Body of pancreas (tissue), 4 donors: ENCODE results near the gene TSPEAR. TPM values are rescaled to one million over a fixed set of nuclear protein-coding genes. Genes with fewer than 3 reads are reported as not detected.

Experiments used
- ATAC-seq: fragments of 150-250 bp; one replicate; pipeline ENCODE4 v1.9.1; 2016
- DNase-seq, 4 donors: peaks; one replicate each; pipeline ENCODE4 v3.0.0-alpha.2; 2019
- H3K27ac ChIP-seq, 4 donors: fragments of 200-600 bp; sonication (generic); 1 replicate in 3 of 4; 2 replicates in 1 of 4; pipeline versions ENCODE4 v1.5.1 to v1.6.1; 2016 to 2019; ENCODE audit warnings: mild to moderate bottlenecking in 1 of 4, mixed read lengths in 1 of 4, moderate library complexity in 1 of 4
- H3K27me3 ChIP-seq, 2 donors: fragments of 200-600 bp; sonication (generic); one replicate each; pipeline ENCODE4 v1.6.0; 2016; ENCODE audit warnings: mild to moderate bottlenecking in 1 of 2
- H3K36me3 ChIP-seq, 2 donors: fragments of 200-600 bp; sonication (generic); replicated peaks in 1 of 2; 2 replicates each; pipeline ENCODE4 v1.5.1; 2016; ENCODE audit warnings: low read depth in 2 of 2; ENCODE audit not compliant: insufficient read depth in 1 of 2
- H3K4me1 ChIP-seq: fragments of 200-600 bp; sonication (generic); one replicate; pipeline ENCODE4 v1.6.0; 2016
- H3K4me3 ChIP-seq, 2 donors: fragments of 200-600 bp; sonication (generic); 1 replicate in 1 of 2; 2 replicates in 1 of 2; pipeline ENCODE4 v1.5.1; 2016 to 2019
- H3K9me3 ChIP-seq, 3 donors: fragments of 200-600 bp; sonication (generic); 1 replicate in 2 of 3; 2 replicates in 1 of 3; pipeline ENCODE4 v1.5.1; 2016
- POLR2A ChIP-seq, 3 donors: fragments of 450-650 bp; IDR thresholded peaks; one replicate each; pipeline ENCODE4 v1.6.1; 2016; ENCODE audit warnings: antibody characterized with exemption in 3 of 3, mild to moderate bottlenecking in 2 of 3
- WGBS, 2 donors: methylation state at CpG; one replicate each; pipeline ENCODE4 v1.1.5; 2017; 5-methylcytosine and 5-hydroxymethylcytosine counted together
- intact Hi-C: fragments of 100-400 bp; cut with DNase I; formaldehyde crosslinking; loops from one replicate; pipeline ENCODE4 v1.15.1; 2023
- total RNA-seq, 2 donors: library from RNA; depleted of rRNA; stranded (reverse); fragments of >200 nt; gene quantifications; one replicate each; pipeline ENCODE4 v1.1.0, GENCODE V29; 2016
- TF ChIP-seq, protein P1 (sequence below), 7 experiments: fragments of 450-650 bp in 4 of 7; fragments of 200-600 bp in 3 of 7; sonication (generic) in 3 of 7; IDR thresholded peaks; one replicate each; pipeline ENCODE4 v1.5.1; 2016 to 2019; ENCODE audit warnings: antibody characterized with exemption in 7 of 7

TSPEAR gene
- total RNA-seq, 2 donors from 2014 or later = 0.52 TPM; not detected in 1

DNA sequence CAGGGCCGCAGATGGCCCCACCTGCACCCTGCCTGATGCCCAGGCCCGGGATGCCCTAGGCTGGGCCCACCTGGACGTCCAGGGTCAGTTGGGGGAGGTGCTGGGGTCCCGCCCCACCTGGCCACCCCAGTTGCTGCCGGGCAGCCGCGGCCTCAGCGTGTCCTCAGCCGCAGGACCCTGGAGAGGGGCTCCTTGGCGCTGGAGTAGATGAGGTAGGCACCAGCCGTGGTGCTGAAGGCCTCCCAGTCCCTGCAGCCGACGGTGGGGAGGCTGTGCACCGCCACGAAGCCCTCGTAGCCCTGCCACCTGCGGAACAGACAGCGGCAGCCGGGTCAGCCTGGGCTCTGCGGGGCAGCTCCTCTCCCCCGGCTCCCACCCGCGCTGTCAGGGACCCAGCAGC is 211.7 kb downstream of the TSPEAR start:
- H3K4me1 ChIP-seq = peaks cover 17% of the 10 kb centered on the region
- TF ChIP-seq, protein P1, sequence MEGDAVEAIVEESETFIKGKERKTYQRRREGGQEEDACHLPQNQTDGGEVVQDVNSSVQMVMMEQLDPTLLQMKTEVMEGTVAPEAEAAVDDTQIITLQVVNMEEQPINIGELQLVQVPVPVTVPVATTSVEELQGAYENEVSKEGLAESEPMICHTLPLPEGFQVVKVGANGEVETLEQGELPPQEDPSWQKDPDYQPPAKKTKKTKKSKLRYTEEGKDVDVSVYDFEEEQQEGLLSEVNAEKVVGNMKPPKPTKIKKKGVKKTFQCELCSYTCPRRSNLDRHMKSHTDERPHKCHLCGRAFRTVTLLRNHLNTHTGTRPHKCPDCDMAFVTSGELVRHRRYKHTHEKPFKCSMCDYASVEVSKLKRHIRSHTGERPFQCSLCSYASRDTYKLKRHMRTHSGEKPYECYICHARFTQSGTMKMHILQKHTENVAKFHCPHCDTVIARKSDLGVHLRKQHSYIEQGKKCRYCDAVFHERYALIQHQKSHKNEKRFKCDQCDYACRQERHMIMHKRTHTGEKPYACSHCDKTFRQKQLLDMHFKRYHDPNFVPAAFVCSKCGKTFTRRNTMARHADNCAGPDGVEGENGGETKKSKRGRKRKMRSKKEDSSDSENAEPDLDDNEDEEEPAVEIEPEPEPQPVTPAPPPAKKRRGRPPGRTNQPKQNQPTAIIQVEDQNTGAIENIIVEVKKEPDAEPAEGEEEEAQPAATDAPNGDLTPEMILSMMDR (IDR thresholded peaks at IDR 0.05) = no peak
- no peak for TF ChIP-seq POLR2A (IDR thresholded peaks at IDR 0.05)
- H3K9me3 ChIP-seq = no peaks in the 10 kb centered on the region
- WGBS, 2 donors = 81 to 100% methylated on average over 1 to 22 of the region's 23 CpGs
- no peaks in the 10 kb centered on the region for H3K27me3 ChIP-seq
- H3K27ac ChIP-seq = no peak overlapping the region
- intact Hi-C loops = no loop called here
- H3K36me3 ChIP-seq = no peaks in the 10 kb centered on the region
- H3K4me3 ChIP-seq = no peak overlapping the region
- DNase-seq (no peak), ATAC-seq (no peak)

DNA sequence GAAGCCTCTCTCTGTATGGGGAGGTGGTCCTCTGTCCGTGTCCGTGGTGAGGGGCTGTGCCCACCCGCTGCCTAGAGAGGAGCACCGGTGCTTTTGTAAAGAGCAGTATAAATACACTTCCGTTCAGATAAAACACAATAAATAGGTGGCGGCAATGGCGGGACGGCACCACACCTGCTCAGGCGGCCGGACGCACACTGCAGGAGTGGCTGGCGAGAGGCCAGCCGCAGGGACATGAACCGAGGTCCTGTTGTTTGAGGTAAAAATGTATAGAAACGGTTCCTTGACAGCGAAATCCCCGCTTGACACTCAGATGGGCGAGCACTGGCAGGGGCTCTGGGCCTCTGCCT is 212.2 kb downstream of the TSPEAR start:
- 76 to 80% methylated on average over 17 to 18 of the region's 18 CpGs for WGBS, 2 donors
- Histone ChIP-seq H3K4me1 (peaks cover 17% of the 10 kb centered on the region), H3K4me3 (no peak overlapping the region), H3K27me3 (no peaks in the 10 kb centered on the region), H3K36me3 (no peaks in the 10 kb centered on the region), H3K27ac (no peak overlapping the region), H3K9me3 (no peaks in the 10 kb centered on the region)
- intact Hi-C loops = no loop called here
- DNase-seq = no peak
- no peak for ATAC-seq
- TF ChIP-seq, protein P1 (IDR thresholded peaks at IDR 0.05) = no peak
- no peak for TF ChIP-seq POLR2A (IDR thresholded peaks at IDR 0.05)

DNA sequence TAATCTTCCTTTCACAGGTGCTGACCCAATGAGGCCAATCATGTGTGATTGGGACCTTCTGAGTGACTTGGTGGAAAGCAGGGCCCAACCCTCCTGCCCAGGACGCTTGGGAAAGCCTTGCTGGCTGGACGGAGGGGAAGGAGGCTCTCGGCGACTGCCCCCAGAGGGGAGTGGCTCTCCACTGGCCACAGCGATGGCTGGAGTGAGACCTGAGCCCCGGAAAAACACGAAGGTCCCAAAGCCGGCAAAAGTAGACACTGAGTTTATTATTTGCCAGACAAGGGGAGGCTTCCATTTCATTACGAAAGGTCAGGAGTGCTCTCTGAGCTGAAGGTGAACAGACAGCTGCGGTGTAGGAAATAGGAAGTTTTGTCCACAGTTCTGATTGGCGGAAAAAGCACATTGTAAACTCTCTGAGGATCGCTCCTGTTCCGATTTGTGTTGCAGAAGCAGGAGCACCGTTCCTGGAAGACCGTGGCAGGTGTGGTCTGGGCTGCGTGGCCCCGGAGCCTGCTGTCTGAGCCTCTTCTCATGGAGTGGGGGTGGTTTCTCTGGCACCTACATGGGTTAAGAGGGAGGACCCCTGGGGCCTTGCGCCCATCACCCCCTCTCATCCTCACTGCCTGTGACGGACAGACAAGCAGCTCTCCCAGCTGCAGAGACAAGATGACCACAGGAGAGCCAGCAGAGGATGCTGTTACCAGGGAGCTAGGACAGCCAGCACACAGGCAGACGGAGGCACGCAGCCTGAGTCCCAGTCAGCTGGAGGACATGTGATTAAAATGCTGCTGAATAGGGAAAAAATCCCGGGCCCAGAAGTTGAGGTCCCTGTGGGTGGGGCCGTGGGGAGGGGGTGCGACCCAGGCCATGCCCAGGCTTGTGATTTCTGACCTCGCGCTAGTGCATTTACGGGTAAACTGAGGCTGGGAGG is 212.8 kb downstream of the TSPEAR start:
- DNase-seq = no peak
- Histone ChIP-seq H3K36me3 (no peaks in the 10 kb centered on the region), H3K27me3 (no peaks in the 10 kb centered on the region), H3K4me1 (peaks cover 17% of the 10 kb centered on the region), H3K9me3 (peaks cover 0 to under 1% (median 0%) of the 10 kb centered on the region in 3 donors), H3K4me3 (no peak overlapping the region), H3K27ac (peak overlapping the region in 1 of 4 donors; percentile 15)
- WGBS, 2 donors = 57 to 59% methylated on average over 14 to 27 of the region's 27 CpGs
- TF ChIP-seq POLR2A (IDR thresholded peaks at IDR 0.05) = no peak
- TF ChIP-seq, protein P1 (IDR thresholded peaks at IDR 0.05) = no peak
- no peak for ATAC-seq
- intact Hi-C loops = no loop called here

DNA sequence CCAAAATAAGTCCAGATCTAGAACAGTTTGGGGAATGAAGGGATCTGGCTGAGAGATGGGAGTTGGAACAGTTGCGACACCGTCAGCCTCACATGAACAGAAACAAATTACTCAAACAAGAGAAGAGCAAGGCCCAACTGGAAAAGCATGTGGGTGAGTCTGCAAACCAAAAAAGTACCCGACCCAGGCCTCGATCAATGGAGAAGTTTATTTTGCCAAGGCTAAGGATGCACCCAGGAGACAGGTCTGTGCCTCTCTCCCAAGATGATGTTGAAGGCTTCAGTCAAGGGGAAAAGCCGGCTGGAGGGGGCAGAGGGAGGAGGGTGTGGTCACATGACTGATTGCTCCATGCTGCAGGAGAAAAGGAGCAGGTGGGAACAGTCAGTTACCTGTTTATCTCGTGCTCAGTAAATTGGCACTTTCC is 213.7 kb downstream of the TSPEAR start:
- Histone ChIP-seq H3K36me3 (no peaks in the 10 kb centered on the region), H3K4me1 (peaks cover 17% of the 10 kb centered on the region), H3K9me3 (peaks cover 0 to 9% (median 0%) of the 10 kb centered on the region in 3 donors), H3K27me3 (no peaks in the 10 kb centered on the region), H3K27ac (peak overlapping the region in 2 of 4 donors; percentile 15 to 38), H3K4me3 (no peak overlapping the region)
- ATAC-seq (peak; percentile 48), DNase-seq (peak in 2 of 4 donors; percentile 52 to 65)
- TF ChIP-seq POLR2A (IDR thresholded peaks at IDR 0.05) = no peak
- TF ChIP-seq, protein P1 (IDR thresholded peaks at IDR 0.05) = no peak
- intact Hi-C loops = no loop called here
- 35 to 43% methylated on average over 6 of the region's 6 CpGs for WGBS, 2 donors
